Measurements from ENCODE around the gene DSTYK.

DNA sequence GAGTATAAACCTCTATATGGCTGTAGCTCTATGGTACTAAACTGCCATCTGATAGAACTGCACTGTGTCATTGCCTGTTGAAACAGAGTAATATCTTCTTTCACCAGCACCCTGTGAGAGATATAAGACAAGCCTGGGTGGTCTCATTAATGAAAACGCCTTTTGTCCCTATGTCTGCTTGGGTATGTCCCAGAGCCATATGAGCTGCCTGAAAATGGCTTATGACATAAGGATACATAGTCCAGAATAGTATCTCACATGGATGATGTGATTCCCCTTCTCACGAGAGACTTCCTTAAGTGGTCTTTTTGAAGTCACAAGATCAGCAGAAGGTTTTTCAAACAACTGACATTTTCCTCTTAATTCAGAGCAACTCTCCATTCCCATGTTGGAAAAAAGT is 8.9 kb upstream of the DSTYK start:
- TF ChIP-seq, protein P1, sequence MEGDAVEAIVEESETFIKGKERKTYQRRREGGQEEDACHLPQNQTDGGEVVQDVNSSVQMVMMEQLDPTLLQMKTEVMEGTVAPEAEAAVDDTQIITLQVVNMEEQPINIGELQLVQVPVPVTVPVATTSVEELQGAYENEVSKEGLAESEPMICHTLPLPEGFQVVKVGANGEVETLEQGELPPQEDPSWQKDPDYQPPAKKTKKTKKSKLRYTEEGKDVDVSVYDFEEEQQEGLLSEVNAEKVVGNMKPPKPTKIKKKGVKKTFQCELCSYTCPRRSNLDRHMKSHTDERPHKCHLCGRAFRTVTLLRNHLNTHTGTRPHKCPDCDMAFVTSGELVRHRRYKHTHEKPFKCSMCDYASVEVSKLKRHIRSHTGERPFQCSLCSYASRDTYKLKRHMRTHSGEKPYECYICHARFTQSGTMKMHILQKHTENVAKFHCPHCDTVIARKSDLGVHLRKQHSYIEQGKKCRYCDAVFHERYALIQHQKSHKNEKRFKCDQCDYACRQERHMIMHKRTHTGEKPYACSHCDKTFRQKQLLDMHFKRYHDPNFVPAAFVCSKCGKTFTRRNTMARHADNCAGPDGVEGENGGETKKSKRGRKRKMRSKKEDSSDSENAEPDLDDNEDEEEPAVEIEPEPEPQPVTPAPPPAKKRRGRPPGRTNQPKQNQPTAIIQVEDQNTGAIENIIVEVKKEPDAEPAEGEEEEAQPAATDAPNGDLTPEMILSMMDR (IDR thresholded peaks at IDR 0.05) = no peak
- TF ChIP-seq POLR2A (IDR thresholded peaks at IDR 0.05) = no peak
